ENCODE results near the gene CCDC170. TPM values are rescaled to one million over a fixed set of nuclear protein-coding genes. Genes with fewer than 3 reads are reported as not detected.
"Not testable (repeated sequence)": the region's sequence is repeated elsewhere in the genome, so short reads cannot be mapped to it uniquely, and the experiment has no call there.

The CCDC170 gene
- total and polyA plus RNA-seq, 9 donors = 3.8 to 19.8 (median 8.9) TPM

- Histone ChIP-seq H3K27ac (peak overlapping the region in 1 of 2 donors; percentile 83), H3K27me3 (no peaks in the 10 kb centered on the region), H3K4me1 (ENCODE audit: insufficient read depth) (no peaks in the 10 kb centered on the region), H3K36me3 (no peaks in the 10 kb centered on the region), H3K4me3 (peak overlapping the region; percentile 81), H3K9me3 (no peaks in the 10 kb centered on the region)
- TF ChIP-seq EP300 (IDR thresholded peaks at IDR 0.05) (no peak), POLR2A (IDR thresholded peaks at IDR 0.05) (no peak), CTCF (IDR thresholded peaks at IDR 0.05) (no peak)
- 1 to 2% (median 2%) methylated on average over 22 of the region's 22 CpGs for WGBS, 3 donors
- no peak for DNase-seq
- intact Hi-C loops (cut with DNase I) = no loop called here
Observed at GRCh38 chr6:151451417-151451949, 42.3 kb upstream of the CCDC170 start.

DNA sequence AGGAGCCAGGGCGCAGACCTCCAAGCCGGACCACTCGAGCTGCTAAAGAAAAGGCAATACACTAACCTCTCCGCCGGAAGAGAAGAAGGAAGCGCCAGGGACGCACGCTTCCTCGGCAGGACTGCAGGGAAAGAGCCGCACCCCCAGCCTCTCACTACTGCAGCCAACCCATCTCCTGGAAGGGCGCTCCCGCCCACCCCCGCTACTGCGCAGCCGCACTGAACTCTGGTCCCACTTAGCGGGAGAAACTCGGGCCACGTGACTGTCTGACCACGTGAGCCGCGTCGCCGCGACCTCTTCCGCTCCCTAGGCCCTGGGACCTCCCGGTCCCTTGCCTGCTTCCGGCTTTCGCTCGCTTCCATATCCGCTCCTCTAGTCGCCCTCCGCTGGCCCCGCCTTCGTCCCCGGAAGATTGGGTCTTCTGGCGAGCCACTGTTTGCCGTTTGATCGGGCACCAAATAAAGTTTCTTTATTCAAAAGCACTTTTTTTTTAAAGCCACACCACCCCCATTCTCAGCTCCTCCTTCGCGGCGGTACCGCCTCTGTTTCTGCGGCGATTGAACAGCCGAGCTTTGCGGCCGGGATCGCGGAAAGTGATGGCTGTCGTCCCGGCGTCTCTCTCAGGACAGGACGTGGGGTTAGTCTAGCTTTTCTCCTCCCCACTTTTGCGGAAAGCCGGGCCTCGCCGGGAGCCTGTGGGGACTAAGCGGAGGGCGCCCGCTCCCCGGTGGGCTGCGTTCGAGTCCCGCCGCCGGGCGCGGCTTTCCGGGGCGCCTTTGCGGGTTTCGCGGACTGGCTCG, 41.7 kb upstream of the CCDC170 start, which contains the start of gene RMND1:
TSS of gene RMND1 (minus strand) at position 177 of the 800 bp plus-strand sequence. CDS start 6,315 bp downstream, outside the sequence.
- 0 to 1% (median 0%) methylated on average over 53 to 74 of the region's 74 CpGs for WGBS, 3 donors

DNA sequence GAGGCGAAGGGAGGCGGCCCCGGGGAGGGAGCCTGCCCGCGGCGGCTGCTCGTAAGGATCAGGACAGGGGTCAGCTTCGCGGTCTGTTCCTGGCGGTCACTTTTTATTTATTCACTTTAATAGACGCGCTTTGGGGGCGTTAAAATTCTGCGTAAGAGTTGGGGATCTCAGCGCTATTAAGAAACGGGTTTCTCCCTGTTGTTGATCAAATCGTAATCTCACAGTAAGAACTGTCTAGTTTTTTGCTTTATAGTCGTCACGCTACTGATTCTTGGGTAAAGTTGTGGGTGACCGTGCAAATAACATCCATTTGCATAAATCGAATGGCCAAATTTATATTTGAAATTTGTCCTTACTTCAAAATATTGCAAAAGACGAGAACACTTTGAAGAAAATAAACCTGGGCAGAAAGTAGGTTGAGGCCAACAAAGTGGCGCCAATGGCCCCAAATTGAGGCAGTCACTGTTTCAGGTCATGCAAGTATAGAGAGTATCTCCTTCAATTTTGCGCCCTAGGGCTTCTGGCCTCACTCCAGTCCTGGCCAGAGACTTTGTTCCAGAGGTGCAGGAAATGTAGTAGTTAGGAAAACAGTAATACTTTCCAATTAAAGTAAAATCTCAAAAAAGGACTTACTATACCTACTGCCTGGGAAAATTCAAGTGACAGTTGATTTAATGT, 40.9 kb upstream of the CCDC170 start:
- TF ChIP-seq CTCF (IDR thresholded peaks at IDR 0.05) = no peak
- no peak for TF ChIP-seq EP300 (IDR thresholded peaks at IDR 0.05)
- TF ChIP-seq POLR2A (IDR thresholded peaks at IDR 0.05) = no peak
- H3K36me3 ChIP-seq = no peaks in the 10 kb centered on the region
- peak; percentile 47 to 57 (median 50) for DNase-seq
- intact Hi-C loops (cut with DNase I) = no loop called here
- peak overlapping the region; percentile 68 to 83 for H3K27ac ChIP-seq
- H3K9me3 ChIP-seq = no peaks in the 10 kb centered on the region
- peaks cover 2% of the 10 kb centered on the region for H3K4me1 ChIP-seq (ENCODE audit: insufficient read depth)
- 0 to 1% (median 0%) methylated on average over 21 to 24 of the region's 24 CpGs for WGBS, 3 donors
- peak overlapping the region; percentile 87 for H3K4me3 ChIP-seq
- H3K27me3 ChIP-seq = no peaks in the 10 kb centered on the region

More for the DNA sequence above, 41.7 kb upstream of the CCDC170 start, which contains the start of gene RMND1:
- peaks cover 2% of the 10 kb centered on the region for H3K4me1 ChIP-seq (ENCODE audit: insufficient read depth)
- peak within 1 kb of the TSS; percentile 68 to 83 for H3K27ac ChIP-seq
- H3K36me3 ChIP-seq = no peaks in the 10 kb centered on the region
- no peaks in the 10 kb centered on the region for H3K27me3 ChIP-seq
- peak; percentile 99 to 100 (median 100) for DNase-seq
- peak; percentile 72 for TF ChIP-seq EP300 (IDR thresholded peaks at IDR 0.05)
- TF ChIP-seq CTCF (IDR thresholded peaks at IDR 0.05) = no peak
- peak; percentile 59 for TF ChIP-seq POLR2A (IDR thresholded peaks at IDR 0.05)
- intact Hi-C loops (cut with DNase I) = no loop called here
- H3K4me3 ChIP-seq = peak within 1 kb of the TSS; percentile 87
- H3K9me3 ChIP-seq = no peaks in the 10 kb centered on the region

- WGBS, 3 donors = 73 to 86% (median 78%) methylated on average over 7 to 10 of the region's 10 CpGs
- intact Hi-C loops (cut with DNase I); H3K9me3 ChIP-seq; H3K27ac ChIP-seq; H3K36me3 ChIP-seq; H3K27me3 ChIP-seq; H3K4me3 ChIP-seq; H3K4me1 ChIP-seq (ENCODE audit: insufficient read depth); DNase-seq: not testable (repeated sequence)
Observed at GRCh38 chr6:151455751-151456398, 37.9 kb upstream of the CCDC170 start.
